Duodenal mucosa (tissue), 2 donors: ENCODE data around the gene MAD1L1.
"Not testable (repeated sequence)": the region's sequence is repeated elsewhere in the genome, so short reads cannot be mapped to it uniquely, and the experiment has no call there.

Experiments
- H3K27ac ChIP-seq: one replicate; pipeline ENCODE4 v1.7.0; 2013; ENCODE audit warnings: low read depth, low read length
- H3K27me3 ChIP-seq, 2 donors: one replicate each; pipeline ENCODE4 v1.7.0; 2013; ENCODE audit warnings: low read length in 2 of 2, control low read depth in 1 of 2; ENCODE audit not compliant: insufficient read depth in 2 of 2, control insufficient read depth in 1 of 2
- H3K36me3 ChIP-seq, 2 donors: one replicate each; pipeline ENCODE4 v1.7.0; 2013; ENCODE audit warnings: low read length in 2 of 2, control low read depth in 1 of 2; ENCODE audit not compliant: insufficient read depth in 2 of 2, control insufficient read depth in 1 of 2
- H3K4me1 ChIP-seq, 2 donors: one replicate each; pipeline ENCODE4 v1.7.0; 2013; ENCODE audit warnings: low read length in 2 of 2, control low read depth in 1 of 2; ENCODE audit not compliant: insufficient read depth in 2 of 2, control insufficient read depth in 1 of 2
- H3K4me3 ChIP-seq, 2 donors: one replicate each; pipeline ENCODE4 v1.7.0; 2013; ENCODE audit warnings: low read length in 2 of 2, low read depth in 1 of 2
- H3K9ac ChIP-seq, 2 donors: one replicate each; pipeline ENCODE4 v1.7.0; 2013; ENCODE audit warnings: low read length in 2 of 2, low read depth in 1 of 2
- H3K9me3 ChIP-seq, 2 donors: one replicate each; pipeline ENCODE4 v1.7.0; 2013; ENCODE audit warnings: low read length in 2 of 2, control low read depth in 1 of 2; ENCODE audit not compliant: control insufficient read depth in 1 of 2

Gene MAD1L1

DNA sequence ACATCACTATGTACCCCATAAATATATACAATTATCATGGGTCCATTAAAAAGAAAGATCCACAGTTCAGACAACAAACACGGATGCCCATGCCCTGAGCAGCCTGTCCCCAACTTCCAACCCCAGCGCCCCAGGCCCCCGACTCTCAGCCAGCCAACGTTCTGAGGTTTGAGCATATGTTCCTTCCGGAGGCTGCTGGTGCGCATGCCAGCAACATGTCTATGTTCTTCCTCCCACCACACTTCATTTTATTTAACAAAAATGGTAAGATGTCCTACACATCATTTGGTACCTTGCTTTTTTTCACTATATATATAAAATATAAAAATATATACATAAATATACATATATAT, 250.9 kb downstream of the MAD1L1 start:
- Histone ChIP-seq H3K4me3 (no peak overlapping the region), H3K9ac (no peak overlapping the region), H3K4me1 (no peaks in the 10 kb centered on the region), H3K27ac (no peak overlapping the region), H3K36me3 (peaks cover 2 to 11% of the 10 kb centered on the region in 2 donors), H3K9me3 (no peaks in the 10 kb centered on the region), H3K27me3 (no peaks in the 10 kb centered on the region)

DNA sequence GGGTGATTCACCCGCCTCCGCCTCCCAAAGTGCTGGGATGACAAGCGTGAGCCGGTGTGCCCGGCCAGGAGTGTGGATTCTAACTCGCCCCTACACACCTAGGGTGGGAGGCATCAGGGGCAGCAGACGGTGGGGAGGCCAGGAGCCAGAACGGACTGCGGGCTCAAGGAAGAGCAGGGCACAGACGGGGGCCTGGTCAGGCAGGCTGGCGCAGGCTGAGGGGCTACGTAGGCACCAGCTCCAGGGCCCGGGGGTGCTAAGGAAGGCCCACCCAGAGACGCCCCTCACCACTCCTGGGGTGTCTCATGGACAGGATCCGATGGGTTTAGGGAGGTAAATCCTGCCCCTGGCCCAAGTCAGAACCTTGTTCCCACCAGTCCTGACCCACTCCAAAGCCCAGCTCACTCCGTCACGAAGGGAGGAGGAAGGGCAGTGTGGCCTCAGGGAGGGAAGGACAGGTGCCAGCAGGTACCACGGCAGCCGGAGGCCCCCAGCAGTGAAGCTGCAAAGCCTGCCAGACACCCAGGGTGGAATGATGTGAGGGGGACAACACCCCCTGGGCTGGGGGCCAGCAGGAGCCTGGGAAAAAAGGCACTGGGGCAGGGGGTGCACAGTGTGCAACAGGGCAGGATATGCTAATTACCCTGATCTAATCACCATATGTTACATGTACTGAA, 251.4 kb downstream of the MAD1L1 start:
- Histone ChIP-seq H3K36me3 (peaks cover 2 to 11% of the 10 kb centered on the region in 2 donors), H3K27ac (no peak overlapping the region), H3K9me3 (no peaks in the 10 kb centered on the region), H3K27me3 (no peaks in the 10 kb centered on the region), H3K4me3 (no peak overlapping the region), H3K4me1 (no peaks in the 10 kb centered on the region), H3K9ac (no peak overlapping the region)

DNA sequence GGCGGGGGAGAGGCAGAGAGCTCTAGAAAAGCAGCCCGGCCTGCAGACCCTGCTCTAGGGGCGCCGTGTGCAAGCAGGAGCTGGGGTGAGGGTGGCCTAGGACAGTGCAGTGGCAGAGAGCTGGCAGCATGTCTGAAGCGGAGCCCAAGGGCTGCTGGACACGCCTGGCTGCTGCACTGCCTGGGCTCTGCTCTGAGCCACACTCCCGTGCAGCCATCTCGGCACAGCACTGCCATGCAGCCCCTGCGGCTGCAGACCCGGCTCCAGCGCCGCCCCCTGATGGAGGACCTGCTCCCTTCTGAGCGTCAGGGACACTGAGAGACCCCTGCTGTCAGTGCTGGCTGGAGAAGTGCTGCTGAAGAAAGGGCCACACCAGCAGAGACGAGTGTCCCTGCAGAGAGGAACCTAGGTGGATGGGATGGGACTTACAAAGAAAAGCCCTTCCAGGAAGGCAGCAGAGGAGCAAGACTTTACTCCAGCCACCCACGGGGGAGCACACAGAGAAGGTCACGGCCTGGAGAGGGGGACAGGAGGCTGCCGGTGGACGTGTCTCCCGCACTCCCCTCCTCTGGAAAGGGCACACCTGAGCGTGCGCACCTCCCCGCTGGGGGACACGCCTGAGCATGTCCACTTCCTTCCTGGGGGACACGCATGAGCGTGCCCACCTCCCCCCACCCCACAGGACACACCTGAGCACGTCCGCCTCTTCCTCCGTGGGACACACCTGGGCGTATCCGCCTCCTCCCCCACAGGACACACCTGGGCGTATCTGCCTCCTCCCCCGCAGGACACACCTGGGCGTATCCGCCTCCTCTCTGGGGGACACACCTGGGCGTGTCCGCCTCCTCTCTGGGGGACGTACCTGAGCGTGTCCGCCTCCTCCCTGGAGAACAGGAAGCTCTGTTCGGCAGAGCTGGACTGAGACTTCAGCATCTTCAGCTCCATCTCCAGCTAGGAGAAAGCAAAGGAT, 252.9 kb downstream of the MAD1L1 start:
- Histone ChIP-seq H3K4me3 (no peak overlapping the region), H3K9me3 (no peaks in the 10 kb centered on the region), H3K27me3 (no peaks in the 10 kb centered on the region), H3K9ac (no peak overlapping the region), H3K27ac (no peak overlapping the region), H3K4me1 (peaks cover 0 to 5% of the 10 kb centered on the region in 2 donors), H3K36me3 (peaks cover 0 to 11% of the 10 kb centered on the region in 2 donors)

DNA sequence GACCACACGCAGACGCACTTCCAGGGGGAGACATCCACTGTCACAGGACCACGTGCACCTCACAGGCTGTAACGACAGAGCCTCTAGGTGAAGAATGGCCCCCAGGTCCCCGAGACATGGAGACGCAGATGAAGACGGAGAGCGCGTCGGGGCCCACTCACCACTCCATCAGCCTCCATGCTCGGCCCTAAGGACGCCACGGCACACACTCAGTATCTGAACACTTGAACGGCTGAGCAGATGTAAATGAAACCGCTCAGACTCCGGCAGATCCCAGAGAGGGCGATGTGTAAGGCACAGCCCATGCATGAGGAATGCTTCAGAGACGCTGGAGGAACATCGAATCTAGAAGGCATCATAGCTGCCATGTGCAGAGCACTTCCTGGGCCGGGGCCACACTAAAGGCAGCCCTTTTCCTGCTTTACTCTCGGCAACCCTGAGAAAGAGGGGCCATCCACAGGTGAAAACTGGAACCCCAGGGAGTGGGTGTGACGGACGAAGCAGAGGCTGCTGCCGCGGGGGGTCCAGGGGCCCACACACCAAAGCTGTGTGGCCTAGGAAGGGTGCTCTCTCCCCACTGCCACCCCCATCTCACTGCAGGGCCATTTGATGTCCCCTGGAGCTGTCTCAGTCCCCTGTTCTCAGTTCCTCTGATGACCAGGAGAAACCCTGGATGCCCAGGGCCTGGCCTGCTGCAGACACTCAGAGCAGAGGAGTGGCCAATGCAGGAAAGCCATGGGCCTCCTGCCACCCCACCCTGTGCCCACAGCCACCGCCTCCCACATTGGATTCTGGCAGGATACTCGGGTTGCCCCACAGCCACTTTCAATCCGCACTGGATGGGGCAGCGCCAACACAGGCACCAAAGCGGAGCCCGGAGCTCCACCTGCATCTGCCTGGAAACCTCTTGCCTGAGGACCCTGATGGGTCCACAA, 253.8 kb downstream of the MAD1L1 start:
- Histone ChIP-seq H3K9me3 (no peaks in the 10 kb centered on the region), H3K4me1 (peaks cover 0 to 5% of the 10 kb centered on the region in 2 donors), H3K27me3 (no peaks in the 10 kb centered on the region), H3K36me3 (peaks cover 0 to 11% of the 10 kb centered on the region in 2 donors), H3K9ac (no peak overlapping the region), H3K27ac (no peak overlapping the region), H3K4me3 (no peak overlapping the region)

DNA sequence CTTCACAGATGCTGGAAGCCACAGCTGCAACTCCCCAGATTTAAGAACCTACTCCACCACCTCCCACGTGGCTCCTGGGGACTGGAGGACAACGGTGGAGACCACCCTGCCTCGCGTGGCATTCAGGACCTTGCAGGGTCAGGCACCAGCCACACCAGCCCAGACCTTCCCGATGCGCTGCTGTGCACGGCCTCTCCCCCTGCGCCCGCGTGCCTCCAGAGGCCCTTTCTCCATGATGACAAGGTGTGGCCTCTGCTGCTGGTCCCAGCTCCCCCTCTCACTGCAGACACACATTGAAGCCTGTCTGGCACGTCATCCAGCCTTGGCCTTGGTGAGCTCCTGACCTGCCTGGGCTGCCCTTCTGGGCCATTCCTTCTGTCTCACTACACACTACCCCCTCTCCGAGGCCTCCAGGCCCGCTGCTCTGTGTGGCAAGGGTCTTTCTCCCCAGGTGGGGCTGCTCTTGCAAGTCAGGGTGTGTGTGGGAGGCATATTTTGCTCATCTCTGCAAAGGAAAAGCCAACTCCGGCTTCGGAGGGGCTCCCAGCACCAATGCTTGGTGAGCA, 254.8 kb downstream of the MAD1L1 start:
- no peak overlapping the region for H3K4me3 ChIP-seq
- H3K27me3 ChIP-seq, result no peaks in the 10 kb centered on the region
- H3K9ac ChIP-seq, result no peak overlapping the region
- peaks cover 0 to 5% of the 10 kb centered on the region in 2 donors for H3K4me1 ChIP-seq
- no peaks in the 10 kb centered on the region for H3K9me3 ChIP-seq
- no peak overlapping the region for H3K27ac ChIP-seq
- H3K36me3 ChIP-seq, result peaks cover 0 to 11% of the 10 kb centered on the region in 2 donors

DNA sequence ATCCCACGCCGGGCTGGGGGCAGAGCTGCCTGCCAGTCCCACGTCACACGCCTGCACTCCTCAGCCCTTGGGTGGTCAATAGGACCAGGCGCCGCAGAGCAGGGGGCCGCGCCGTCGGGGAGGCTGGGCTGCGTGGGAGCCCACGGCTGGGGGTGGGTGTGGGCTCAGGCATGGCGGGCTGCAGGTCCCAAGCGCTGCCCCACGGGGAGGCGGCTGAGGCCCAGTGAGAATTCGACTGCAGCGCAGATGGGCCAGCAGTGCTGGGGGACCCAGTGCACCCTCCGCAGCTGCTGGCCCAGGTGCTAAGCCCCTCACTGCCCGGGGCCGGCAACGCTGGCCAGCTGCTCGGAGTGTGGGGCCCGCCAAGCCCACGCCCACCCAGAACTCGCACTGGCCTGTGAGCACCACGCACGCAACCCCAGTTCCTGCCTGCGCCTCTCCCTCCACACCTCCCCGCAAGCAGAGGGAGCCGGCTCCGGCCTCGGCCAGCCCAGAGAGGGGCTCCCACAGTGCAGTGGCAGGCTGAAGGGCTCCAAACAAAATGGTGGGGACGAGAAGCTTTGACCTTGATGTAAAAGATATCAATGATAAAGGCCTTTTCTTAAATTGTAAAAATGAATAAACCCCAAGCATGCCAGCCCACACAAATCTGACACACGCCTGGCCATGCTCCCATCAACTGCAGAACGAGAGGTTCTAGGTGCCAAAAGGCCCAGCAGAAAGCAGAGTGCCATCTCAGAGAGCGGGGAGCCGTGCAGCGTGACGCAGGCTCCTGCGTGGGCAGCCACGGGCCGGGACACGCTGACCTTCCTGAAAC, 255.5 kb downstream of the MAD1L1 start:
- Histone ChIP-seq H3K27ac (no peak overlapping the region), H3K36me3 (peaks cover 0 to 11% of the 10 kb centered on the region in 2 donors), H3K9ac (no peak overlapping the region), H3K27me3 (no peaks in the 10 kb centered on the region), H3K4me1 (peaks cover 0 to 5% of the 10 kb centered on the region in 2 donors), H3K4me3 (no peak overlapping the region), H3K9me3 (no peaks in the 10 kb centered on the region)

DNA sequence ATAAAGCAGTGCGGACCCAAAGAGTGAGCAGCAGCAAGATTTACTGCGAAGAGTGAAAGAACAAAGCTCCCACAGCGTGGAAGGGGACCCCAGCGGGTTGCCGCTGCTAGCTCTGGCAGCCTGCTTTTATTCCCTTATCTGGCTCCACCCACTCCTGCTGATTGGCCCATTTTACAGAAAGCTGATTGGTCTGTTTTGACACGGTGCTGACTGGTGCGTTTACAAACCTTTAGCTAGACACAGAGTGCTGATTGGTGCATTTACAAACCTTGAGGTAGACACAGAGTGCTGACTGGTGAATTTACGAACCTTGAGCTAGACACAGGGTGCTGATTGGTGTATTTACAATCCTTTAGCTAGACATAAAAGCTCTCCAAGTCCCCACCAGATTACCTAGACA, 256.2 kb downstream of the MAD1L1 start:
- peaks cover 0 to 11% of the 10 kb centered on the region in 2 donors for H3K36me3 ChIP-seq
- H3K9ac ChIP-seq, H3K9me3 ChIP-seq, H3K27me3 ChIP-seq, H3K4me1 ChIP-seq, H3K4me3 ChIP-seq, H3K27ac ChIP-seq: not testable (repeated sequence)

DNA sequence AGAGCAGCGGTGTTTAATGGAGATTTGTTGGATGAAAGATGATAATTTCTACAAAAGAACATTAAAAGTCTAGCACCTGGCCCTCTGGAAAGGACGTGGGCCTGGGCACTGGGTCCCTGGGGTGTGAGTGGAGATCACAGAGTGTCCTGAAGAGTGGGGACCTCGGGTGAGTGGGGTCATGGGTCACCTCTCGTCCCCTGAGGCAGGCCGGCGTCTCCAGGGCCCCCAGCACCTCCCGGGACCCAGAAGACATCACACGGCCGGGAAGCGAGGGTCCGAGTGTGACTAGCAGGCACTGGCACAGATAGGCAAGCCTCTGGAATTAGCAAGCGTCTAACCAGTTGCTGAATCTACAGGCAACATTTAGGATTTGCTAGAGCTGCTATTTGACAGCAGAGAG, 257.2 kb downstream of the MAD1L1 start:
- Histone ChIP-seq H3K36me3 (peaks cover 0 to 11% of the 10 kb centered on the region in 2 donors), H3K27me3 (no peaks in the 10 kb centered on the region), H3K4me3 (no peak overlapping the region), H3K9ac (no peak overlapping the region), H3K9me3 (no peaks in the 10 kb centered on the region), H3K4me1 (peaks cover 0 to 5% of the 10 kb centered on the region in 2 donors), H3K27ac (no peak overlapping the region)

DNA sequence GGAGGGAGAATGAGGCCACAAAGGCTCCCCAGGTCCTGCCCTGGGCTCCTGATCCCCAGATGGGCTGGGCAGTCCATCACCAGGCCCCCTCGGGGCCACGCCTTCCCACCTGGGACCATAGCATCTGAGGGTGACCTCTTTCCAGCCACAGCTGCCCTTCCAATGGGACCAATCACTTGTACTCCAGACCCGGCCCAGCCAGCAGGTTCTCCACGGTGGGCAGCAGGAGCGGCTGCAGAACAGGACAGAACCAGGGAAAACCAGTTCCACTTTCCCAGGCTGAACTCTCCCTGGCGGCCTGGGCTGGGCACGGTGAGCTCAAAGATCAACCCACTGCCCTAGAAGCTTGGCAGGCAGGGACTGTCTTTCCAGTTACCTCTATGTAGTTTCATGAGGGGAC, 257.6 kb downstream of the MAD1L1 start:
- H3K4me3 ChIP-seq, result no peak overlapping the region
- H3K9me3 ChIP-seq, result no peaks in the 10 kb centered on the region
- no peak overlapping the region for H3K27ac ChIP-seq
- peaks cover 0 to 5% of the 10 kb centered on the region in 2 donors for H3K4me1 ChIP-seq
- H3K36me3 ChIP-seq, result peaks cover 0 to 10% of the 10 kb centered on the region in 2 donors
- no peaks in the 10 kb centered on the region for H3K27me3 ChIP-seq
- no peak overlapping the region for H3K9ac ChIP-seq
